HG03442 (cell line): ENCODE measurements around the gene TBC1D32.
A peak's percentile ranks its signal among the peaks of the same experiment; 100 is the strongest.
"Not testable (repeated sequence)": the region's sequence is repeated elsewhere in the genome, so short reads cannot be mapped to it uniquely, and the experiment has no call there.

Experiments
- ATAC-seq: cut with Tn5 transposase; IDR thresholded peaks from one replicate; pipeline ENCODE4 v1.9.1; 2021; ENCODE audit warnings: mild to moderate bottlenecking, moderate library complexity; ENCODE audit not compliant: unreplicated experiment

TBC1D32 gene, protein sequence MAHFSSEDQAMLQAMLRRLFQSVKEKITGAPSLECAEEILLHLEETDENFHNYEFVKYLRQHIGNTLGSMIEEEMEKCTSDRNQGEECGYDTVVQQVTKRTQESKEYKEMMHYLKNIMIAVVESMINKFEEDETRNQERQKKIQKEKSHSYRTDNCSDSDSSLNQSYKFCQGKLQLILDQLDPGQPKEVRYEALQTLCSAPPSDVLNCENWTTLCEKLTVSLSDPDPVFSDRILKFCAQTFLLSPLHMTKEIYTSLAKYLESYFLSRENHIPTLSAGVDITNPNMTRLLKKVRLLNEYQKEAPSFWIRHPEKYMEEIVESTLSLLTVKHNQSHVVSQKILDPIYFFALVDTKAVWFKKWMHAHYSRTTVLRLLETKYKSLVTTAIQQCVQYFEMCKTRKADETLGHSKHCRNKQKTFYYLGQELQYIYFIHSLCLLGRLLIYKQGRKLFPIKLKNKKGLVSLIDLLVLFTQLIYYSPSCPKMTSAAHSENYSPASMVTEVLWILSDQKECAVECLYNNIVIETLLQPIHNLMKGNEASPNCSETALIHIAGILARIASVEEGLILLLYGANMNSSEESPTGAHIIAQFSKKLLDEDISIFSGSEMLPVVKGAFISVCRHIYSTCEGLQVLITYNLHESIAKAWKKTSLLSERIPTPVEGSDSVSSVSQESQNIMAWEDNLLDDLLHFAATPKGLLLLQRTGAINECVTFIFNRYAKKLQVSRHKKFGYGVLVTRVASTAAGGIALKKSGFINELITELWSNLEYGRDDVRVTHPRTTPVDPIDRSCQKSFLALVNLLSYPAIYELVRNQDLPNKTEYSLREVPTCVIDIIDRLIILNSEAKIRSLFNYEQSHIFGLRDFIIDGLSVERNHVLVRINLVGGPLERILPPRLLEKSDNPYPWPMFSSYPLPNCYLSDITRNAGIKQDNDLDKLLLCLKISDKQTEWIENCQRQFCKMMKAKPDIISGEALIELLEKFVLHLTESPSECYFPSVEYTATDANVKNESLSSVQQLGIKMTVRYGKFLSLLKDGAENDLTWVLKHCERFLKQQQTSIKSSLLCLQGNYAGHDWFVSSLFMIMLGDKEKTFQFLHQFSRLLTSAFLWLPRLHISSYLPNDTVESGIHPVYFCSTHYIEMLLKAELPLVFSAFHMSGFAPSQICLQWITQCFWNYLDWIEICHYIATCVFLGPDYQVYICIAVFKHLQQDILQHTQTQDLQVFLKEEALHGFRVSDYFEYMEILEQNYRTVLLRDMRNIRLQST

DNA sequence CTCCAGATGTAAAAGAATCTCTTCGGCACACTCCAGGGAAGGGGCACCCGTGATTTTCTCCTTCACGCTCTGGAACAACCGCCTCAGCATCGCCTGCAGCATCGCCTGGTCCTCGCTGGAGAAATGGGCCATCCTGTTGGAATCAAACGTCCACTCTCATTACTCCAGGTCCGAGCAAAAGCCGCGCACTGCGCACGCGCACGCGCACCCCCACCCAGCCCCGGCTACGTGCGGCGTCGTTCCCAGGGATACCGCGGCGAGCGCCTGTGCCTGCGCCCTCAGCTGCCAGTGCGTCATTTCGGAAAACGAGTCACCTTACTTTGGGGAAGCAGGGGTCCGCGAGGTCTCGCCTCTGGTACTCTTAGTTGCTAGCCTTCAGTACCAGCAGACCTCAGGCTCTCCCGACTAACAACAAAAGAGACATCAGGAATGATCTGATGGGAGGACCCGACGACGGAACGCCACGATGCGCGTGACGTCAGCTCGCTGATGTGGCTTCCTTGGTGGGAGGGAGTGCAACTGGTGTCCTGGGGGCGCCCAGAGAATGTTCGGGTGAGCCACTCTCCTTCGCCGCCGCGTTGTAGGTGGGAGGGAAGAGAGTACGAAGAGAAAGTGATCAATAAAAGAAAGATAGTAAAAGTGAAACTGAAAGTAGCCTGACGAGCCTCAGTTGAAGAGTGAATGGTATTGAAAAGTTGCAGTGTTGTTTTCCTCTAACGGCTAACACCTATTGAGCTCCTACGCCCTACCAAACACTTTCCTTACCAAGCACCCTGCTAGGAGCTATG, at the start of gene TBC1D32:
TBC1D32 (minus strand) TSS at position 182 of the 788 bp plus-strand sequence; CDS start at position 132, 50 bp downstream.
- peak; percentile 91 for ATAC-seq

DNA sequence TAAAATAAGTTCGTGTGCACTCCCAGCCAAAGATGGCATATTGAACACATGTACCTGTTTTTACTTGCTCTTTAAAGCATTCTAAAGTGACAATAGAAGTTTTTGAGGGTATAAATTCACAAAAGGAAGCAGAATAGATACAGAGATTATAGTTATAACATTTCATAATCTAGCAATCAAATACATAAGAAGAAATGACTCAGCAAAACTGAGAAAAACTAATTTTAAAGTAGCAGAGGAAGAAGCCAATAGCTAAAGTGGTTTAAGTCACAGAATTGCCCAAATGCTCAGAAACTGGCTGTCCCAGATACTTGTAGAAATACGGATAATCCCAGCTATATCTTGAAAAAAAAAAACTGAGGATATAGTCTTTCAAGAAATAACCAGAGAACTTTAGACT, 49.2 kb upstream of the TBC1D32 start:
- ATAC-seq = no peak

DNA sequence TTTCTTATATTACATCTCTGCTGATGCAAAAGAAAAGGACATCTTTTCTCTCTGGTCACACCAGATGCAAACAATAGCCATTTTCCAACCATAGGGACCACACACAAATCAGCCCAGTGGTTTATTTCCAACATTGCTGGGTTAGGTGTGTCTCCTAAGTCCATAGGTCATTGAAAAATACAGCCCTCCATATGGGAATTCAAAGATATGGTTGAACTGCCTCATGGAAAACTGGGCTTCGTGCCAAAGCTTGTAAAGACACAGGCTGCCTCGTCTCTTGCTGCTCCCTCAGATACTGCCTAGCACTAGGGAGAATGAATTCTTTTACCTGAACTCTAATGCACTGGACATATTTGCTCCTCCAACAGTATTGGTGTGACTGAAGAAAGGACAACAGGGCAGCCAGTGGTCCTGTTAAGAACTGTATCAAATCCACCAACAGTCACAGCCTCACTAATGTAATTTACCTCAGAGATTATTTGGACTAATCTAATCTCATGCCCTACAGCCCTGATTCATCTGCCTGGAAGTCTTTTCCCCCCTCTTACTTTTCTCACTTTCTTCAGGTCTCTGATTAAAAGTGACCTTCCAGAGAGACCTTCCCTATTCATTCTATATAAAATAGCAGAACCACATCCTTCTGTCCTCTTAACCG, 48.3 kb upstream of the TBC1D32 start:
- no peak for ATAC-seq

- ATAC-seq = no peak
Observed at GRCh38 chr6:121376411-121376810, 42.1 kb upstream of the TBC1D32 start.

- not testable (repeated sequence) for ATAC-seq
Observed at GRCh38 chr6:121374219-121374618, 39.9 kb upstream of the TBC1D32 start.

- no peak for ATAC-seq
Observed at GRCh38 chr6:121365536-121366521, 31.5 kb upstream of the TBC1D32 start.

DNA sequence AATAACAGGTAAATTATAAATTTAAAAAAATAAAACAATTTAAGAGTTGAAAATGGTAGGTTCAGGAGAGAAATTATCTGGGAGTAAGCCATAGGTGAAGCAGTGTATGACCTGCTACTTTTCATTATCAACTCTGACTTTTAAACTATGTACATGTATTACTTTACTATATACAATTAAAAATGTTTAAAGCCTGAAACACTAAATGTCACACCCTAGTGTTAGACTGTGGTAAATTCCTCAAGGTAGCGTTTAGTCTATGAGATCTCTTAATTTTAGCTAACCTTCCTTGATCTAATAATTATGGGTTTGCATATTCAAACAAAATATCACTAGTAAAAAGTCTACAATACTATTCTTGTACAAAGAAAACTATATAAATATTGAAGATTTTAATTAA, 22.3 kb upstream of the TBC1D32 start:
- no peak for ATAC-seq

GRCh38 chr6:121354764-121355163, 20.5 kb upstream of the TBC1D32 start:
- ATAC-seq = no peak

DNA sequence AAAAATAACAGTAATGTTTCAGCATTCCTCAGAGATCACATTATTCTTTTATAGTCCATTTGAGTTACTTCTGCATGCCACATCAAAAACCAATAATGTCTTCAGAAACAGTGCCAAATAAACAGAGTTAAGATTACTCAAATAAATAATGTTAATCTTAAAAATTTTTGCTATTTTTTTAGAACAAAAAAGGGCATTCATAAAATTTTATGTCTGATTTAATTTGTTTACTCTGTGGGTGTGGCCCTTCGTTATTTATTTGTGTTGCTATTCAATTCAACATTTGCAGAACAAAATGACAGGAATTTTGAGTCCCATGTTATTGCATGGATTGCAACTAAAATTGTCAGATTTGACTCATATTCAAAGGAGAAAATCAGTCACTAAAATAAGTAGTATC, 18.7 kb upstream of the TBC1D32 start:
- no peak for ATAC-seq

DNA sequence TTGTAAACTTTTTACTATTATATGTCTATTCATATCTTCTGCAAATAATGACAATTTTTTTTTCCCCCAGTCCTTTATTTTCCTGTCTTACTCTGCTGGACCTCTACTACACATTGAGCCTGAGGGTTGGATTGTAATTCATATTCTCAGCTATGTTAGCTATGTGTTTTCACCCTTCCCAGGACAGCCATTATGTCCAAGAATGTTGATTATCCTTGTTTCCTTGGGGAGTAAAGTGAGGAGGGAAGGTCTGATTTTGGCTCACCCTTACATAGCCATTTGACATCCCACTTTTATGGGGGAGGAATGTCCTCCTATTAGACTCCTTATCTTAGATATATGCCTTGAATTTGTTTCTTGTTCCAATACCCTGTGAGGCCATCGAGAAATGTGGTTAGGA, 17.6 kb upstream of the TBC1D32 start:
- no peak for ATAC-seq

- ATAC-seq = no peak
Observed at GRCh38 chr6:121349596-121349995, 15.3 kb upstream of the TBC1D32 start.

DNA sequence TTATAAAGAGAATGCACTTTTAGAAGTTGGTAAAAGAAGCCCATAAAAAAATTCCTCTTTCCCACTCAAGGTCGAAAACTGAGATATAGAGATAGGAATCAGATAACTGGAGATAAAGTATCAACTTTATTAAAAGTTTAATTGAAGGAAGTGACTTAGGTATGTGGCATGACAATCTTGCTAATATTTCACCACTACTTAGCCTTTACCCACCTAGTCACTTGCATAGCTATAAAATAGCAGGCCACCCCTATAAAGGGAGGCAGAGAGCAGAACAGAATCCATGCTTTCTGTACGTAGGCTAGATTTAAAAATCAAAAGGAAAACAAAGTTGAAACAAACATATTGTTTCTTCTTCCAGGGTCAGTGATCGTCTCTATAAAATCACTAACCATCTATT, 13.2 kb upstream of the TBC1D32 start:
- no peak for ATAC-seq

- ATAC-seq = no peak
Observed at GRCh38 chr6:121344539-121344938, 10.3 kb upstream of the TBC1D32 start.

GRCh38 chr6:121339639-121340226, 5.5 kb upstream of the TBC1D32 start:
- no peak for ATAC-seq

DNA sequence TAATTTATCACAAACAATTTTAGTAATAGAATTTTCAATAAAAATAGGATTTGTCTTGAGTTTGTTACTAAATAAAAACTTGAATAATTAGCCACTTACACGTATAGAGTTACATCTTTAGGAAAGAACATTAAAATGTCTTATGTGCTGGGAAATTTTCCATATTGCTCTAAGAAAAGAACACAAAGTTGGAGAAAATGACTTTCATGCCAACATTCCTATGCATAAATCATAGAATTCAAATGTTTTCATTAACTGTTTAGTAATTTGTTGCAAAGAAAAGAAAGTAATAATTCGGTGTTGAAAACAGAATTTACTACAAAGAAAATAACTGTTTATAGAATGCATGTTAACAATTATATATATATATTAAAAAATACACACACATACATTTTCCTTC, 4.7 kb upstream of the TBC1D32 start:
- no peak for ATAC-seq

- no peak for ATAC-seq
Observed at GRCh38 chr6:121338366-121338765, 4.1 kb upstream of the TBC1D32 start.

DNA sequence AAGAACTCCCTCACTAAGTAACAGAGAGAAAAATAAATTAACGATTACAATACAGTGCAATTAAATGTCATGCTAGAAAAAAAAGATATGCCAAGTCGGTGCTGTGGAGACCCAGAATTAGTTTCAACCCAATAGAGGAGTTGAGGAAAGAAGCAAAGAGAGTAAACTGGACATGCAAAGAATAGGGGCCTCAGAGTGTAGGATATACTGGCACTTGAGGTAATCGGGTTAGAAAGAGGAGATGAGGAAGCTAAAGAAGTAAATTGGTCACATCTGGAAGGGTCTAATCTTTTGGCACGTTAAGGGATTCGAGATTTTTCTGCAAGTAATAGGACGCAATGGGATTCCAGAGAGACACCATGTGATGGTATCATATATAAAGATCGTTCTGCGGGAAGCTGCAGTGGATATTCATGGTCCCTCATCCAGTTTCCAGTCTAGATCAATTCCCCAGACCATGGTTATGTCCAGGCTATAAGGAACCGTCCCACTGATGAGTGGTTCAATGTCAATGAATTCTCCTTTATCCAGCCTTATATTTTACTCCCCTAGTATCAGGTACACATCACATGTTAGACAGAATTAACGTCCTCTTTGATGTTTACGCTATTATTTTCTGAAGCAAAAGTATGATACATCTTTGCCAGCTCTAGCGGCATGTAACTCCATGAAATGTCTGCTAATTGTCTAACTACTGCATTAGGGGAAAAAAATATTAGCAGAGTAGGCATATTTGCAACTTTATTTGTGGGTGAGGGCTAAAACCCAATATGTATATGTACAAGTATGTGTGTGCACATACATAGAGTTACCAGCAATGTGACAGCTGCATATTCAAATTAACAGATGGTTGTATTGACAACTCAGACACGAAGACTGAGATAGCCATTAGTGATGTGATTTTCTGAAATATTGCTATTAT, 1.1 kb upstream of the TBC1D32 start:
- no peak for ATAC-seq
